Activated T-cell treated with anti-CD3 and anti-CD28 coated beads, Interleukin-2, amount 50 U/mL, for 72 hours (primary cell): ENCODE measurements around the gene MKRN1. TPM values are rescaled to one million over a fixed set of nuclear protein-coding genes. Genes with fewer than 3 reads are reported as not detected.
"Not testable (repeated sequence)": the region's sequence is repeated elsewhere in the genome, so short reads cannot be mapped to it uniquely, and the experiment has no call there.

Experiments used
- ATAC-seq, 2 donors: fragments of 150-1000 bp; cut with Tn5 transposase; replicated peaks in 1 of 2; 2 replicates each; pipeline ENCODE4 v1.10.0; 2021; ENCODE audit warnings: moderate library complexity in 2 of 2, mild to moderate bottlenecking in 1 of 2
- DNase-seq, 2 donors: peaks; one replicate each; pipeline ENCODE4 v3.0.0; 2021 to 2022; ENCODE audit warnings: mixed read lengths in 1 of 2
- H3K27ac Mint-ChIP-seq: one replicate; pipeline ENCODE4 v1.8.0; 2022; ENCODE audit warnings: mild to moderate bottlenecking, moderate library complexity, mixed read lengths
- H3K27me3 Mint-ChIP-seq: one replicate; pipeline ENCODE4 v1.8.0; 2022; ENCODE audit warnings: low read depth, mixed read lengths
- H3K36me3 Mint-ChIP-seq, 2 donors: one replicate each; pipeline ENCODE4 v1.8.0; 2022; ENCODE audit warnings: mixed read lengths in 2 of 2, mild to moderate bottlenecking in 1 of 2; ENCODE audit not compliant: insufficient read depth in 2 of 2
- H3K4me1 Mint-ChIP-seq: one replicate; pipeline ENCODE4 v1.8.0; 2022; ENCODE audit warnings: low read depth, mixed read lengths
- H3K4me3 Mint-ChIP-seq, 2 donors: one replicate each; pipeline ENCODE4 v1.8.0; 2022; ENCODE audit warnings: mild to moderate bottlenecking in 2 of 2, mixed read lengths in 2 of 2, moderate library complexity in 2 of 2
- H3K9me3 Mint-ChIP-seq, 2 donors: one replicate each; pipeline ENCODE4 v1.8.0; 2022; ENCODE audit warnings: mixed read lengths in 2 of 2
- total RNA-seq, 2 donors: library from RNA; stranded (reverse); gene quantifications; one replicate each; pipeline ENCODE4 v1.2.3, GENCODE V29; 2022

MKRN1 gene
- total RNA-seq, 2 donors from 2014 or later = 91.3 to 132 TPM

DNA sequence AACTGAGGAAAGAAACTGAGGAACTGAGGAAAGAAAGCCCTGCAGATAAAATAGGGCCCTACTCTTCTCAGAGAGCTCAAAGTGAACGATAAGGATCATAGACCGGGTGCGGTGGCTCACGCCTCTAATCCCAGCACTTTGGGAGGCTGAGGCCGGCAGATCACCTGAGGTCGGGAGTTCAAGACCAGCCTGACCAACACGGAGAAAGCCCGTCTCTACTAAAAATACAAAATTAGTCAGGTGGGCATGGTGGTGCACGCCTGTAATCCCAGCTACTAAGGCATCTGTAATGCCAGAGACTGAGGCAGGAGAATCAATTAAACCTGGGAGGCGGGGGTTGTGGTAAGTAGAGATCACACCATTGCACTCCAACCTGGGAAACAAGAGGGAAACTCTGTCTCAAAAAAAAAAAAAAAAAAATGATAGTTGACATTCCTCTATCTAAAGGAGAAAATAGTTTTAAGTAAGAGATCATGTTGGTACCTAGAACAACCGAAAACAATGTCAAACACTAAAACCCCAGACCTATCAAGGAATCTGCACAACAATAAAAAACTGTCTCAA is 2.5 kb downstream of the MKRN1 start:
- Mint-ChIP-seq H3K36me3 (peaks cover under 1 to 2% of the 10 kb centered on the region in 2 donors), H3K27ac (peak overlapping the region; percentile 98), H3K4me1 (peaks cover 35% of the 10 kb centered on the region), H3K9me3 (no peaks in the 10 kb centered on the region), H3K4me3 (peak overlapping the region; percentile 91 to 99), H3K27me3 (no peaks in the 10 kb centered on the region)
- no peak for DNase-seq
- ATAC-seq = no peak

DNA sequence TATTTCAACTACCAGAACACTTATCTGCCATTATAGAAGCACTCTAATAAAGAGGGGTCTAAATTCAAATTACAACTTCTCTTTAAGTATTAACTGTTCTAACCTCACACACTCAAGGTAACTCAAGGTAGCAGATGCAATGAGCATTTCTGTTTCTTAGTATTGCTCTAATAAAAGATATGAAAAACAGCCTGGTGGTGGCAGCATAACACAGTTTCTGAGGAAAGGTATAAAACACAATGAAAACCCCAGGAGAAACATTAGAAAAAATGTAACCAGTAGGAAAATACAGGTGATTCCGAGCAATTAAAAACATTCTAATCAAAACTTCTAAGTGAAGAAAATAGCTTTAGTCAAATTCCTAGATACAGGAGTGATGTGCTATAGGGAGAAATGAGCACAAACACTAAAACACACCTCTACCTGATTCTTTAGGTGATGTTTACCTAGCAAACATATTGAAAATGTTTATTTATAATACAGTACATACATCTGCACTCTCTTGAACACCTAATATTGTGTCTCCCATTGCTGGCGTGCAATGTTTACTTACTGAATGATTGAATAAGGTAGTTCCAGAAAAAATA is 3.5 kb downstream of the MKRN1 start:
- DNase-seq = peak; percentile 40 to 46
- Mint-ChIP-seq H3K4me1 (peaks cover 35% of the 10 kb centered on the region), H3K36me3 (peaks cover 1 to 2% of the 10 kb centered on the region in 2 donors), H3K9me3 (no peaks in the 10 kb centered on the region), H3K4me3 (peak overlapping the region; percentile 50 to 99), H3K27ac (peak overlapping the region; percentile 84), H3K27me3 (no peaks in the 10 kb centered on the region)
- ATAC-seq = no peak

DNA sequence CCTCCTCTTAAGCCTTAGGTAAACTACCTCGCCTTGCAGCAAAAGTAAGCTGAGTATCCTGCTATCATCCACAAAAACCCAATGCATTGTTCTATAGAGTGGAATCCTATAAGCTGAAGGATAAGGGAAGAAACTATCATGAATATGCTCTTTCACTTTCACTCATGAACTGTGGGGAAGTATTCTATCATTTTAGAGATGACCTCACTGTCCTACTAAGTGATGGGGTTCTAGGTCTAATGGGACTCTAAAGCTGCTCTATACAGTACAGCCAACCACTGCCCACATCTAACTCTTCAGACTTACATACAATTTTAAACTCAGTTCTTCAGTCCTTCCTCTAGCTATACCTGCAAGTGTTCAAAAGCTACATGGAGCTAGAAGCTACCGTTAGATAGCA is 16.2 kb downstream of the MKRN1 start:
- Mint-ChIP-seq H3K27me3 (no peaks in the 10 kb centered on the region), H3K36me3 (peaks cover 13 to 17% of the 10 kb centered on the region in 2 donors), H3K9me3 (no peaks in the 10 kb centered on the region), H3K4me3 (no peak overlapping the region), H3K27ac (no peak overlapping the region), H3K4me1 (peaks cover 6% of the 10 kb centered on the region)
- DNase-seq = no peak
- peak in 1 of 2 donors; percentile 58 for ATAC-seq

DNA sequence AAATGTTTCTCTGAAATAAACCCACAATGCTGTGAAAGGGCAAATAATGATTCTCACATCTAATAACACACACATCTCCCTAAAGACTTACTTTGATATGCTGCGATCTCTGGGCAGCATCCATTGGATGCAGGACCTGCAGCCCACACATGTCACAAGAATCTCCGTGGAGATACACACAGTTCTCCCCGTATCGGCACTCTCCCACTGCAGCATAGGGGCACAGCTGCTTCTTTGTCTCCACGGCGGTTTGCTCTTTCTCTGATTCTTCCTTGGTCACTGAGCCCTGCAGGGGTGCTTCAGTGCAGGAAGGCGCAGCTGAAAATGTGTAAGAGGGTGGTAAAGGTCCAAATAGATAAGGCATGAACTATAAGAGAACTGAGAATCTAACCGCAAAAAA is 20.4 kb downstream of the MKRN1 start:
- DNase-seq (no peak), ATAC-seq (no peak)
- H3K4me3 Mint-ChIP-seq = peak overlapping the region in 1 of 2 donors; percentile 6
- H3K27ac Mint-ChIP-seq = peak overlapping the region; percentile 1
- H3K4me1 Mint-ChIP-seq = peaks cover 26% of the 10 kb centered on the region
- peaks cover 18 to 19% of the 10 kb centered on the region in 2 donors for H3K36me3 Mint-ChIP-seq
- no peaks in the 10 kb centered on the region for H3K9me3 Mint-ChIP-seq
- H3K27me3 Mint-ChIP-seq = no peaks in the 10 kb centered on the region

DNA sequence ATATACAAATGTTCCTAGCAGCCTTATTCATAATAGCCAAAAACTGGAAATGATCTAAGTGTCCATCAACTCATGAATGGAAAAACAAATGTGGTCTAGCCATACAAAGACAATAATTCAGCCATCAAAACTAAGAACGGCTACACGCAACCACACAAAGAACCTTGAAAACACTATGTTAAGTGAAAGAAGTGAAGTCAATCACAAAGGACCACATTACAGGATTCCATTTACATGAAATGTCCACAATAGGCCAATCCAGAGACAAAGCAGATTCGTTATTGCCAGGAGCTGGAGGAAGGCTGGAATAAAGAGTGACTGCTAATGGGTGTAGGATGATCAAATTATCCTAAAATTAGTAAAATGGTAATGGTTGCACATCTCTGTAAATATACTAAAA is 21.1 kb downstream of the MKRN1 start:
- Mint-ChIP-seq H3K27ac (peak overlapping the region; percentile 10), H3K4me3 (no peak overlapping the region), H3K27me3 (no peaks in the 10 kb centered on the region), H3K36me3 (peaks cover 18% of the 10 kb centered on the region in 2 donors), H3K9me3 (no peaks in the 10 kb centered on the region), H3K4me1 (peaks cover 29% of the 10 kb centered on the region)
- no peak for DNase-seq
- no peak for ATAC-seq

DNA sequence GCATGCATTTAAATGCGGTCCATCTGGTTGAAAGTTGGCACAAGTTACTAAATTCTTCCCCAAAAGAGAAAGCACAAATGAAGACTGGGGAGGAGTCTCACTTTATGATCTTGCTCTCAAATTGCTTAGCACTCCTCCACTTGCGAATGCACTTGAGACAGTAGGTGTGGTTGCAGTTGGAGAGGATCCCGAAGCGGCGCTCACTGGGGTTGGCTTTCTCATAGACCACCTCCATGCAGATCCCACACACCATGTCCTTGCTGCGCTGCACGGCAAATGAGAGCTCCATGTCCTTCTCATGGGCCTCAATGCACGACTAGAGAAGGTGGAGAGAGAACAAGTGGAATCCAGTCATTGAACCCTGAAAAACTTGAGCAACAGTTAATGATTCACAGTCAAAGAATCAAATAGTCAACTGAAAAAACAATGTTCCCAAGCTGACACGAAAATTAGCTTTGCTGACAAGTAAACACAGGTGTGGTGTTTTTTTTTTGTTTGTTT is 22.7 kb downstream of the MKRN1 start:
- Mint-ChIP-seq H3K27me3 (no peaks in the 10 kb centered on the region), H3K36me3 (peaks cover 21 to 27% of the 10 kb centered on the region in 2 donors), H3K4me3 (no peak overlapping the region), H3K27ac (peak overlapping the region; percentile 2), H3K9me3 (no peaks in the 10 kb centered on the region), H3K4me1 (peaks cover 33% of the 10 kb centered on the region)
- DNase-seq = no peak
- ATAC-seq = no peak

DNA sequence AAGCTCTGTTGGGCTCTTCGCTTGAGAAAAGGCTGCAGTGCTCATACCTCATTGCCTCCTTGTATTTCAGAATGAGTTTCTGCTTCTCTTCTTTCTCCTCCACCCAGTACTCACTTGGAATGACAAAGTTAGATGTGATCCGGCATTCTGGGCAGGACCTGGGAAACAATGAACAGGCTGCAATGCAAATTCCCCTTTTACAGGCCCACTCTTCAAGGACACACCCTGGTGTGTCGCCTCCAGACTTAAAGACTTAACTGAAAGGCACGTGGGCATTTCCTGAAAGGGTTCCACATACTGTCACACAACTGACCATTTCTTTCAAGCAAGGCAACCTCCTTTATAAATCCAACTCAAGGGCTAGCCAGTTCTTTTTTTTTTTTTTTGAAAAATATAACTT is 23.6 kb downstream of the MKRN1 start:
- Mint-ChIP-seq H3K27ac (peak overlapping the region; percentile 2), H3K27me3 (no peaks in the 10 kb centered on the region), H3K9me3 (no peaks in the 10 kb centered on the region), H3K4me1 (peaks cover 42% of the 10 kb centered on the region), H3K4me3 (no peak overlapping the region), H3K36me3 (peaks cover 19 to 26% of the 10 kb centered on the region in 2 donors)
- DNase-seq = no peak
- no peak for ATAC-seq

DNA sequence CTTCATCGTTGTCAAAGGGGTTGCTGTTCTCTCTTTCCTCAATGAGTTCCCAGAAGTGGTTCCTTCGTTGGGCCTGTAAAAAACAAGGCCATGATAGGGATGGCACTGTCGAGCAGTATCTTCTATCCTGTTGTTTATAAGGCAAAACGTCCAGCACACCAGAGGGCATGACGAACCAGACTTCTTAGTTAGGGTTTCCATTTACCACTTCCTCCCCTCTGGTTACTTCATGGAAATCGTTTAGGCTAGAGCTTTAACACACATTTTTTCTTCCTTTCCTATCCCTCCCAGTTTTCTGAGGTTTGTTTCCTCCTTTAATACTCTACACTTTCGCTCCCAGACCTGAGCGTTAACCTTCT is 24.7 kb downstream of the MKRN1 start:
- DNase-seq = no peak
- ATAC-seq = peak; percentile 53 to 69
- Mint-ChIP-seq H3K36me3 (peaks cover 18 to 24% of the 10 kb centered on the region in 2 donors), H3K27me3 (no peaks in the 10 kb centered on the region), H3K4me3 (peak overlapping the region in 1 of 2 donors; percentile 79), H3K9me3 (no peaks in the 10 kb centered on the region), H3K27ac (peak overlapping the region; percentile 95), H3K4me1 (peaks cover 53% of the 10 kb centered on the region)

DNA sequence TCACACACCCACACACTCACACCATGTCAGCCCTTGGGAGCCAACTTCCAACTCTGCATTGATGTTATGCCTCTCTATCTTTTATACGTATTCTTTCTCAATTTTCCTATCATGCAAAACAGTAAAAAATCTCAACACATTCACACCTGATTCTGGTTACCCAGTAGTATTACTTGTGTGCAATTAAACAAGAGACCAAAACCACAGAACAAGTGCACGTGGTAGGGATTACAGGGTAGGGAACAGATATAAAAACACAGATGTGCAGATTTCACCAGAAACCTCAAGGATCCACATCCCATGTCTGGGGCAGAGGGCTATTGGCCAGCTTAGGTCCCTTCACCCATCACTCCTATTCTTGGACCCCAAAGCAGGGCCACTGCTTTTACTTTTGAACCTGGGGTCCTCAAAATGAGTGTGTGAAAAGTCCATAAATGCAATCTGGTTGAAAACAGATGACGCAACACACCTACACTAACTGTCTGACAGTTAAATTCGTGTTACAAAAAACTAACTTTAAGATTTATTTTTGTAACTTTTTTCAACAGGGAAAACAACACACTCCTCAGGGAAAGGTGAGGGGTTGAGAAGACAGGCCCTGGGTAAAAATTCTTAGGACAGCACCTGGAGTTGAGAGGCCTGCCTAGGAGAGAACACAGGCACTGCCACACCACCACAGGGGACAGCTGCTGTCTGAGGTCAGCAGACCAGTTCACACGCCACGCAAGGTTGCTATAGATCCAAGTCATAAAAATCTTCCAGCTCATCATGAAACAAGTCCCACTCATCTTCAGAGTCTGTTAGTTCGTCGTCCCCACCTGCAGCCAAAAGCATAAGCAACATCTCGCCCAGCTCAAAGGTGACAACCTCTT is 25.3 kb downstream of the MKRN1 start:
- not testable (repeated sequence) for H3K27me3 Mint-ChIP-seq, H3K9me3 Mint-ChIP-seq
- H3K27ac Mint-ChIP-seq = peak overlapping the region; percentile 95
- ATAC-seq (peak; percentile 73 to 80), DNase-seq (peak; percentile 51 to 67)
- H3K4me3 Mint-ChIP-seq = peak overlapping the region in 1 of 2 donors; percentile 79
- peaks cover 56% of the 10 kb centered on the region for H3K4me1 Mint-ChIP-seq
- peaks cover 18 to 22% of the 10 kb centered on the region in 2 donors for H3K36me3 Mint-ChIP-seq

DNA sequence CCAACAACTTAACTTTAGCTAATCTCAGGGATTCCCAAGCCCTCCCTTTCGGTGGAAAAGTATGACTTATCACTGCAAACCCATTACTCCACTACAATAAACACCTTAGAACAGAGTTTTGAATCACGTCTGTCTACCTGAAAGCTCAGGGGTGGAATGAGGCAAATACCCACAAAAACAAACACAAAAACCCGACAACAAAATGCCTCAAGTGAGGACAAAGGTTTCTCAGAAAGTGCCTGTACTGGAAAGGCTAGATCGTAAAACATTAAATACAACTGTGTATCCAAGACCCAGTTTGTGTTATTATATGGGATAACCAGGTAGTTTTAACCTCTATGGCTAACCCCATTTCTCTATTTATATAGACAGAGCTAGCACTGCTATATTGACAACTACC is 26.0 kb downstream of the MKRN1 start:
- H3K27ac Mint-ChIP-seq = peak overlapping the region; percentile 95
- peaks cover 14 to 18% of the 10 kb centered on the region in 2 donors for H3K36me3 Mint-ChIP-seq
- ATAC-seq = no peak
- H3K4me1 Mint-ChIP-seq = peaks cover 56% of the 10 kb centered on the region
- no peaks in the 10 kb centered on the region for H3K27me3 Mint-ChIP-seq
- DNase-seq = no peak
- H3K4me3 Mint-ChIP-seq = peak overlapping the region in 1 of 2 donors; percentile 79
- H3K9me3 Mint-ChIP-seq = no peaks in the 10 kb centered on the region

DNA sequence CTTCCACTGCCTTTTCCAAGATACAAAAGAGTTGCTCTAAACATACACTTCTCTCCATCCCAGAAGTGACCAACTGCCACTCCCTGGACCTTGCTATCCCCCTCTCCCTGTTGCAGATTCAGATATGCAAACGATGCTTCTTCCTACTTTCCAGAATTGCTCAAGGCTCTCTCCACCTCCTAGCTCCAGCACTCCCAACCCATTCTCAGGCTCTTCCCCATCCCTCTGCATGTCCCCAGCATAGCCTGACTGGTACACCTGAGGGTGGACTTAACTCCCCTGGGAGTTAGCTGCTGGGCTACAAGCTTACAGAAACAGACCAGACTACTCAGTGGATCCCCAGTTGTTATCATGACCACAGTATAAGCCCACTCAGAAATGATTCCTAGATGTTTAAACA is 27.6 kb downstream of the MKRN1 start:
- no peaks in the 10 kb centered on the region for H3K27me3 Mint-ChIP-seq
- H3K27ac Mint-ChIP-seq = no peak overlapping the region
- H3K36me3 Mint-ChIP-seq = peaks cover 12 to 18% of the 10 kb centered on the region in 2 donors
- no peak for ATAC-seq
- H3K4me3 Mint-ChIP-seq = no peak overlapping the region
- no peak for DNase-seq
- H3K9me3 Mint-ChIP-seq = no peaks in the 10 kb centered on the region
- peaks cover 61% of the 10 kb centered on the region for H3K4me1 Mint-ChIP-seq

DNA sequence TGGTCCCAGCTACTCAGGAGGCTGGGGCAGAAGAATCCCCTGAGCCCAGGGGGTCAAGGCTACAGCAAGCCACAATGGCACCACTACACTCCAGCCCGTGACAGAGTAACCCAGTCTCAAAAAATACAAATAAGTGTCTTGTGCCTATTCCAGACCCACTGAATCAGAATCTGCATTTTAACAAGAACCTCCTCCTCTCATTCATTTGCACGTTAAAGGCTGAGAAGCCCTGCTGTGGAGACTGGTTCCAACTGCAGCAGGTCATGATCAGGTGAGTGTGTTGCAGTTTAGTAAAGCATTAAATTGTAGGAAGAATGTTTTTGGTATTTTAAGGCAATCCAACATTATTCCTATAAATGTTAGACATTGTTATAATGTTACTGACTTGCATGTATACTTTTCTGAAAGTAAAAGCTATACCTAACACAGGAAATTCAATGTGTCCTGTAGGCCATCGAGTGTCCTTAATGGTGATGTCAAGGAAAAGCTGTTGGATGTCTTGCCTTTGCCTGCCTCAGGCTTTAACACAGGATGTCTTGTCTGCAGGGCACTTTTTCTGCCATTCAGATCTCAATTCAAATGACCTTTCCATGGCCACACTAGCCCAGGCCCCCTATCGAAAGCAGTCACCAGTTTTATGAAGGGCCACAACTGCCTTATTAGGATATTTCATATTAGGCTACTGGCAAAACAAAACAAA is 30.4 kb downstream of the MKRN1 start:
- Mint-ChIP-seq H3K9me3 (no peaks in the 10 kb centered on the region), H3K36me3 (peaks cover 3 to 10% of the 10 kb centered on the region in 2 donors), H3K27ac (no peak overlapping the region), H3K4me1 (peaks cover 45% of the 10 kb centered on the region), H3K27me3 (no peaks in the 10 kb centered on the region), H3K4me3 (no peak overlapping the region)
- no peak for DNase-seq
- no peak for ATAC-seq

DNA sequence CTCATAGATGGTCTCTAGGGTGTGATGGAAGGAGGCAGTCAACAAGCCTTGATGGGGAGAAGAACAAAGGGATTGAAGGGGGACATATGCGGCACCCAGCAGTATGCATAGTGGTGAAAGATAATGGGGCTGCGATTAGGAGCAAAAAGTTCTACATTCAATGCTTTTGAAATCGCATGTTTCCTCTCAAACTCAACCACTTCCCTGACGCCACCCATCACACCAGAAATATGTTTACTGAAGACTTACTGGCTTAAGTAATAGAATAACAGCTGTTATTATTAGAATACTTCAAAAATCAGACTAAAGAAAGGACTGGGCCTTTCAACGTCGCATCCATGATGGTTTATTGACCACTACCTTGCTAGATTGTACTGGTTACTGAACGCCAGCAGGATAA is 31.5 kb downstream of the MKRN1 start:
- H3K27me3 Mint-ChIP-seq = no peaks in the 10 kb centered on the region
- H3K4me1 Mint-ChIP-seq = peaks cover 39% of the 10 kb centered on the region
- no peak overlapping the region for H3K4me3 Mint-ChIP-seq
- H3K9me3 Mint-ChIP-seq = no peaks in the 10 kb centered on the region
- DNase-seq (no peak), ATAC-seq (no peak)
- no peak overlapping the region for H3K27ac Mint-ChIP-seq
- H3K36me3 Mint-ChIP-seq = peaks cover 3 to 5% of the 10 kb centered on the region in 2 donors
